HG03558 (cell line): ENCODE data around the gene PRMT5.
"Not testable (repeated sequence)": the region's sequence is repeated elsewhere in the genome, so short reads cannot be mapped to it uniquely, and the experiment has no call there.

Source experiments
- ATAC-seq: cut with Tn5 transposase; IDR thresholded peaks from one replicate; pipeline ENCODE4 v1.9.1; 2021; ENCODE audit warnings: moderate number of reproducible peaks; ENCODE audit not compliant: unreplicated experiment; ENCODE audit errors: extremely low read depth

The PRMT5 gene

GRCh38 chr14:22939684-22940083 is 10.5 kb upstream of the PRMT5 start:
- no peak for ATAC-seq

- no peak for ATAC-seq
Measured at GRCh38 chr14:22935156-22935555, 6.0 kb upstream of the PRMT5 start.

- ATAC-seq: no peak
Measured at GRCh38 chr14:22932146-22932545, 3.0 kb upstream of the PRMT5 start.

- ATAC-seq: no peak
Measured at GRCh38 chr14:22929961-22930364, 787 bp upstream of the PRMT5 start.

- no peak for ATAC-seq
Measured at GRCh38 chr14:22928237-22929103, 706 bp downstream of the PRMT5 start.

GRCh38 chr14:22926316-22926715 is 2.9 kb downstream of the PRMT5 start:
- ATAC-seq: no peak

GRCh38 chr14:22925513-22925912 is 3.7 kb downstream of the PRMT5 start:
- no peak for ATAC-seq

GRCh38 chr14:22923746-22924145 is 5.4 kb downstream of the PRMT5 start:
- ATAC-seq: no peak

GRCh38 chr14:22922294-22922693 is 6.9 kb downstream of the PRMT5 start:
- no peak for ATAC-seq

GRCh38 chr14:22920697-22921096 is 8.5 kb downstream of the PRMT5 start:
- no peak for ATAC-seq

- no peak for ATAC-seq
Measured at GRCh38 chr14:22919601-22919921, 9.6 kb downstream of the PRMT5 start.

GRCh38 chr14:22918804-22919600 is 10.2 kb downstream of the PRMT5 start, which contains the start of gene RBM23:
Gene RBM23 (minus strand): TSS chr14:22919149.
- peak; percentile 76 for ATAC-seq

- no peak for ATAC-seq
Measured at GRCh38 chr14:22915886-22916521, 13.2 kb downstream of the PRMT5 start.

GRCh38 chr14:22914836-22915235 is 14.3 kb downstream of the PRMT5 start:
- not testable (repeated sequence) for ATAC-seq

- no peak for ATAC-seq
Measured at GRCh38 chr14:22910916-22911315, 18.3 kb downstream of the PRMT5 start.

GRCh38 chr14:22908601-22909000 is 20.6 kb downstream of the PRMT5 start:
- no peak for ATAC-seq

GRCh38 chr14:22907429-22907828 is 21.7 kb downstream of the PRMT5 start:
- no peak for ATAC-seq

GRCh38 chr14:22906073-22906472 is 23.1 kb downstream of the PRMT5 start:
- no peak for ATAC-seq

- no peak for ATAC-seq
Measured at GRCh38 chr14:22905627-22906026, 23.5 kb downstream of the PRMT5 start.

- ATAC-seq: no peak
Measured at GRCh38 chr14:22903742-22904087, 25.5 kb downstream of the PRMT5 start.

- no peak for ATAC-seq
Measured at GRCh38 chr14:22901799-22902198, 27.4 kb downstream of the PRMT5 start.
